ENCODE results near the gene KRT27.
"Not testable (repeated sequence)": the region's sequence is repeated elsewhere in the genome, so short reads cannot be mapped to it uniquely, and the experiment has no call there.

Gene KRT27, protein sequence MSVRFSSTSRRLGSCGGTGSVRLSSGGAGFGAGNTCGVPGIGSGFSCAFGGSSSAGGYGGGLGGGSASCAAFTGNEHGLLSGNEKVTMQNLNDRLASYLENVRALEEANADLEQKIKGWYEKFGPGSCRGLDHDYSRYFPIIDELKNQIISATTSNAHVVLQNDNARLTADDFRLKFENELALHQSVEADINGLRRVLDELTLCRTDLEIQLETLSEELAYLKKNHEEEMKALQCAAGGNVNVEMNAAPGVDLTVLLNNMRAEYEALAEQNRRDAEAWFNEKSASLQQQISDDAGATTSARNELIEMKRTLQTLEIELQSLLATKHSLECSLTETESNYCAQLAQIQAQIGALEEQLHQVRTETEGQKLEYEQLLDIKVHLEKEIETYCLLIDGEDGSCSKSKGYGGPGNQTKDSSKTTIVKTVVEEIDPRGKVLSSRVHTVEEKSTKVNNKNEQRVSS

GRCh38 chr17:40782450-40782849 lies at the start of gene KRT27:
TSS of gene KRT27 (minus strand) at chr17:40782550. CDS start at chr17:40782493, 57 bp downstream.
- no peak for DNase-seq

- no peak for DNase-seq
Measured at GRCh38 chr17:40830085-40830776, 47.9 kb upstream of the KRT27 start.

GRCh38 chr17:40828454-40829044 lies 46.2 kb upstream of the KRT27 start:
- no peak for DNase-seq

- no peak for DNase-seq
Measured at GRCh38 chr17:40827746-40828453, 45.5 kb upstream of the KRT27 start.

GRCh38 chr17:40825599-40825998 lies 43.2 kb upstream of the KRT27 start:
- DNase-seq = no peak

DNA sequence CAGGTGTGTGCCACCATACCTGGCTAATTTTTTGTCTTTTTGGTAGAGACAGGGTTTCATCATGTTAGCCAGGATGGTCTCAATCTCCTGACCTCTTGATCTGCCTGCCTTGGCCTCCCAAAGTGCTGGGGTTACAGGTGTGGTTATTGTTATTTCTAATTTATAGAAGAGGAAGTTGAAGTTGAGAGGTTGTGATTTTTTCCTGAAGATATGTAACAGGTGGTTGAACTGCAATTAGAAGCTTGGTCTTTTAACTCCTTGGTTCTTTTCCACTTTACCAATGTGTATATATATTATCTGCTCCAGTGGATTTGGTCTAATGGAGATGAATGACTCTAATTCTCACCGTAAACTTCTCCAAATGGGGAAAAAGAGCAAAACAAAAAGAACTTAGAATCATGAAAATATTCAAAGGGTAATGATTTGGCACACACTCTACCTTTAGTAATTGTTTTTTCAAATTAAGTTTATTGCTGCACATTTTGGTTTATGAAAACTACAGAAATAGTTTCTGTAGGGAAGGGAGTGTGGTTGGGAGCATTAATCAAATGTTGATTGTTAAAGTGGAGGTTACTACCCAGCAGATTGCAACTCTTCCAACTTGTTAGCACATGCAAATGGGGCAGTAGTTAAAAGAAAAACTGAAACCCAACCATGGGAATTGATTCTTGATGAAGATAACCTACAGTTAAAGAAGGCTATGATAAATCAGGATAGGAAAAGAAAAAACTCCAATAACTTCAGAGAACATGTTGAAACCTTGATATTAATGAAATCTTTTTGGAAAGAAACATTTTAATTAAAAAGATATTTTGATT lies 41.9 kb upstream of the KRT27 start:
- no peak for DNase-seq

DNA sequence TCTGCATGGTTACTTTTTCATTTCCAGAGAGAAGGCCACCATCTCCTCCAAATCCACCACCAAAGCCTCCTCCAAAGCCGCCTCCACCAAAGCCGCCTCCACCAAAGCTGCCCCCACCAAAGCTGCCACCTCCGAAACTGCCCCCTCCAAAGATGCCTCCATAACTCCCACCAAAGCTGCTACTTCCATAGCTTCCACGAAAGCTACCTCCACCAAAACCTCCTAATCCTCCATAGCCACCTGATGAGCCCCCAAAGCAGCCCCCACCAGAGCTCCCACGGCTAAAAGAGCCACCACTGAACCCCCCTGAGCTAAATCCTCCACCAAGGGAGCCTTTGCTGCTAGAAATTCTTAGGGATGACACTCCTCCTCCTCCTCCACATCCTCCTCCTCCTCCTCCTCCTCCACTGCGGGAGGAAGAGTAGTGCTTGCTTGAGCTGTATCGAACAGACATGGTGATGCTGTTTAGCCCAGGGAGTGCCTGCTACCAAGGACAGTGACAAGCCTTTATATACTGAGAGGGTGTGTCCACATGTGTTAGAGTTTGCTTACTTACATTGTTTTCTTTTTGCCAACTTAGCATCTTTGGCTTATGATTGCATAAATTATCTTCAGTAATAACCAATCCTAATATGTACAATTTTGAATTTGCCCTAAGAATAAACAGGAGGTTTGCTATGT lies 39.9 kb upstream of the KRT27 start, which contains the start of gene KRT10:
Gene KRT10, minus strand, starts transcription at position 483 of the 681 bp plus-strand sequence. Its CDS starts 29 bp downstream, at position 454.
- no peak for DNase-seq

GRCh38 chr17:40821536-40821935 lies 39.2 kb upstream of the KRT27 start:
- no peak for DNase-seq

DNA sequence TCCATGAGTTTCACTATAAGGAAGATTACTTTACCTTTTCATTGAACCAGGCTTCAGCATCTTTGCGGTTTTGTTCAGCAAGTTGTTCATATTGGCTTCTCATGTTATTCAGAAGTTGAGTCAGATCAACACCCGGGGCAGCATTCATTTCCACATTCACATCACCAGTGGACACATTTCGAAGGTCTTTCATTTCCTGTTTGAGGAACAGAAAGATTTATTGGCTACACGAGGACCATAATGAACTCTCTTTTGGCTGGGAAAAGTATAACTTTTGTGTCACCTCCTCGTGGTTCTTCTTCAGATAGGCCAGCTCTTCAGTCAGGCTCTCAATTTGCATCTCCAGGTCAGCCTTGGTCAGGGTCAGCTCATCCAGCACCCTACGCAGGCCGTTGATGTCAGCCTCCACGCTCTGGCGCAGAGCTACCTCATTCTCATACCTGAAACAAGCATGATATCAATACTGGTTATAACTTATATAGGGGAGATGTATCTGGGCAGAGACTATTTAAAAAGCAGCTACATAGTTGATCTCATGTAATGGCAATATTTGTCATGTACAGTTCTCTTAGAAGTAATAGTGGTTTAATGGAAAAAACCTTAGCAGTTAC lies 38.0 kb upstream of the KRT27 start:
- no peak for DNase-seq

DNA sequence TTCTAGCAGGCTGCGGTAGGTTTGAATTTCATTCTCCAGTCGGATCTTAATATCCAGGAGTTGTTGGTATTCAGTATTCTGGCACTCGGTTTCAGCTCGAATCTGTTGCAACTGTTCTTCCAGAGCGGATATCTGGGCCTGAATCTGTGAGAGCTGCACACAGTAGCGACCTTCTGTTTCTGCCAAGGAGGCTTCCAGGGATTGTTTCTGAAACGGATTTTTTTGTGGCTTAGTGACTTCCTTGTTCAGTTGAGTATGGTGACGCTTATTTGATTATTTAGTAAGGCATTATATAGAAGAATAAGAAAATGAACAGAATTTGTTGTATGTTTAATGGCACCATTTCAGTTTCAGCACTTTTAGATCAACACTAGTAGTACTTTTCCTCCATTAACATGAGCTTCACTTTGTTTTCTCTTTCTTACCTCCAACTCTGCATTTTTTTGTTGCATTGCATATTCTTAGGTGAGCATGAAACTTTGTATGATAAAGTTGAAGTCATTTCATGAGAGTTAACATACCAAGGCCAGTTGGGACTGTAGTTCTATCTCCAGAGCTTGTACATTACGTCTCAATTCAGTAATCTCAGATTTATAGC lies 37.3 kb upstream of the KRT27 start:
- DNase-seq = no peak

DNA sequence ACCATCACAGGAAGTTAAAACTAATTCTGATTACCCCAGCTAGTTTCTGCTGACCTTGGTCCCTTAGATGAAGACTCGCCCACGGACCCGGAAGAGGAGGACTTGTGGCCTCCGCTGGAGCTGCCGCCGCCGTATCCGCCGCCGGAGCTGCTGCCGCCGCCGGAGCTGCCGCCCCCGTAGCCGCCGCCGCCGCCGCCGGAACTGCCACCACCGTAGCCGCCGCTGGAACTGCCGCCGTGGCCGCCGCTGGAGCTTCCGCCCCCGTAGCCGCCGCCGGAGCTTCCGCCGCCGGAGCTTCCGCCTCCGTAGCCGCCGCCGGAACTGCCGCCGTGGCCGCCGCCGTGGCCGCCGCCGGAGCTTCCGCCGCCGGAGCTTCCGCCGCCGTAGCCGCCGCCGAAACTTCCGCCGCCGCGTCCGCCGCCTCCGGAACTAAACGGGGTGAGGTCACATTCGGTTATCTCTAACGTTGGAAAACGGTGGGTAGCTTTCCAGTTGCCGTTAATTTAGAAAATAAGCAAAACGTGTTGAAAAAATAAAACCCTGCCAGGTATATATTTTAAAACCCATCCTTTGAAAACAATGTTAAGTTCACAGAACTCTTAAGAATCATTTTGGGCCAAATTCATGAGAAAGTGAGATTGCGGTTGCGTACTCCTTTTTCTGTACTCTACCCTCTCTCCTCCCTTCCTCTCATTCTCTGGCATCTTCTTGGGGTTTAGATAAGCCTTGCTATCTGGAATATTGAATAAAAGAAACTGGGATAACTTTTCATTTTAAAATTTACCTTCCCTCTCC lies 36.6 kb upstream of the KRT27 start:
- DNase-seq = peak; percentile 81

DNA sequence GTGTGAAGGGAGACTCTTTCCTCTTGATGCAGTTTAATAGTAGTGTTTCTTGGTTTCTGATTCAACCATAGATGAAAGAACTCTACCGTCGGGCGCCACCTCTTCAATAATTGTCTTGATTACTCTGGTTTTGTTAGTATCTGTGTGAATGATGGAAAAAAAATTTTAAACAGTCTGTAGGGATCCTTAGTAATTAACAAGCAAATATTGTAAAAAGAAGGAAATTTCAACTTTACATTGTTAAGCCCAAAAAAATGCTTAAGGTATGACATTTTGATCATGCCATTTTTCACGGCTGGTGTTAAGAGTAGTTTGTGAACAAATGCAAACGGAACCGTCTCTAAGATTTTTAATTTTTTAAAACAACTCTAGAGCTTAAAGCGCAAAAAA lies 36.0 kb upstream of the KRT27 start:
- DNase-seq = no peak

DNA sequence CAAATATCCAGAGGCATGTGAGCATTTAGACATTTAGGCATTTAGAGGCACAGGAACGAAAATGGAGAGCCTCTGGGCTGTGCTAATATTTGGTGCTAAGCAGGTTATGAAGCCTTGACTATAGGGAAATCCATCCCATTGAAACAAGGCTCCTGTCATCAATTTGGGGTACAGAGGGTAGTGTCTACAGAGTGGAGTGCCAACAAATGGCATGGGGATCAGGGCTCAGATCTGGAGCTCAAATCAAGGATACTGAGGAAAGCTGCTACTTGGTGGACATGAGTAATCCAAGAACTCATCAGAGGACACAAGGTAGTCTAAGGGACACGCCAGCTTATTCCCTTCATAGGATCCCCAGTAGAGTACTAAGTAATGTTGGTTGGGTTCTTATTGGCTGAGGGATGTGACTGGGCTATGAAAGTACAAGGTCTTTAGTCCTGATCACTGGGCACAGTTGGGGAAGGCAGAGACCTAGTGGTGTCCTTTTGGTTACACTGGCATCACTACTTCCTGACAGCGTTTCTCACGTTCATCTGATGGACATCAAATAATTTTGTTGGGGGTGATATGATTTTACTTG lies 34.8 kb upstream of the KRT27 start:
- no peak for DNase-seq

GRCh38 chr17:40816569-40816968 lies 34.2 kb upstream of the KRT27 start:
- DNase-seq = no peak

GRCh38 chr17:40815381-40815780 lies 33.0 kb upstream of the KRT27 start:
- no peak for DNase-seq

DNA sequence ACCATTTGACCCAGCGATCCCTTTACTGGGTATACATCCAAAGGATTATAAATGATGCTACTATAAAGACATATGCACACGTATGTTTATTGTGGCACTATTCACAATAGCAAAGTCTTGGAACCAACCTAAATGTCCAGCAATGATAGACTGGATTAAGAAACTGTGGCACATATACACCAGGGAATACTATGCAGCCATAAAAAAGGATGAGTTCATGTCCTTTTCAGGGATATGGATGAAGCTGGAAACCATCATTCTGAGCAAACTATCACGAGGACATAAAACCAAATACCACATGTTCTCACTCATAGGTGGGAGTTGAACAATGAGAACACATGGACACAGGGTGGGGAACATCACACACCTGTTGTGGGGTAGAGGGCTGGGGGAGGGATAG lies 32.3 kb upstream of the KRT27 start:
- not testable (repeated sequence) for DNase-seq

DNA sequence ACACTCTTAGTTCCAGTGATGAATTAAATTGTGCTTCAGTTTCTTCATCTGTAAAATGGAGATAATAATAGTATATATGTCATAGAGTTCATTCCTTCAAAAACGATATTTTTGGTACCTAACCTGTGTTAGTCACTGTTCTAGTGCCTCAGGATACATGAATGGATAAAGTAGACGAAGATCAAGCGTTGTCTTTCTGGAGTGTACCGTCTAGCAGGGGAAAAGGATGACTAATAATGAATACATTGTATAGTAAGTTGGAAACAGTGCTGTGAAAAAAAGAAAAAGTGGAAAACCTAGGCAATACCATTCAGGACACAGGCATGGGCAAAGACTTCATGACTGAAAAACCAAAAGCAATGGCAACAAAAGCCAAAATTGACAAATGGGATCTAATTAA lies 31.5 kb upstream of the KRT27 start:
- DNase-seq = no peak

- DNase-seq = no peak
Measured at GRCh38 chr17:40812639-40813038, 30.3 kb upstream of the KRT27 start.

GRCh38 chr17:40810494-40810893 lies 28.1 kb upstream of the KRT27 start:
- no peak for DNase-seq

Data from activated CD4-positive, alpha-beta T cell treated with anti-CD3 and anti-CD28 coated beads for 1 hour (primary cell).